Measurements from ENCODE around the gene CSH2. TPM values are rescaled to one million over a fixed set of nuclear protein-coding genes. Genes with fewer than 3 reads are reported as not detected.

Gene CSH2
- total and polyA plus RNA-seq, 2 of the 8 experiments (the other 6 are each of a cell fraction or from before 2014, with no cell fraction given), result 0.43 TPM; not detected in 1

DNA sequence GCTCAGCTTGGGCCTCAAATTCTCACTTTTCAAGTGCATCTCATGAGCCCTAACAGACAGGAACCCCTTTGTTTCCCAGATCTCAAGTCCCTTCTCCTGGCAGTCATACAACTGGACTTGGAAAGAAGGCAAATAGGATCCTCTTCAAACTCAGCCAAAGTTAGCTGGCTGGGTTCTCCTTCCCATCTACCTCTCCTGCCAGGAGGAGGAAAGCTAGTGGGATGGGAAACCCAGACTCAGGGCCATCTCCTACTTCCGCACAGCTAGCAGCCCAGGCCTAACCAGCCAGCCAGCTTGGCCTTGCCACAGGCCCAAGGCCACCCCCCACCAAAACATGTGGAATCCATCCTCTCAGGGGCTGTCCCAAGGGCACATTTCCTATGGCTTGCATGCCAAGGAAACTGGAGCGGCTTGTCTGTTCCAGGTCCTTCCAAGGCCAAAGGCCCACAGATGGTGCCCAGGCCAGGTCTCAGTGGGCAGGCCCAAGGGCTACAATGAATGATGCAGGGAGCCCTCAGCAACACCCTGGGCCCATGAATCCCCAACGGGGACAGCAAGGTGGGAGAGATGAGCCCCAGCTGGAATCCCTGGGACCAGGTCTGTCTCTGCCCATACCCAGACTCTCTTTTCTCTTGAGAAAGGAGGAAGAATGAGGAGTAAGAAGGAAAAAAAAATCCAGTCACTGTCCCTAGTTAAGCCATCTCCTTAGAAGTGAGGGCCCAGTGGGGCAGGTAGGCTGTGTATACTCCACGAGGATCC lies 32.7 kb downstream of the CSH2 start (continued):
- TF ChIP-seq, protein P1, sequence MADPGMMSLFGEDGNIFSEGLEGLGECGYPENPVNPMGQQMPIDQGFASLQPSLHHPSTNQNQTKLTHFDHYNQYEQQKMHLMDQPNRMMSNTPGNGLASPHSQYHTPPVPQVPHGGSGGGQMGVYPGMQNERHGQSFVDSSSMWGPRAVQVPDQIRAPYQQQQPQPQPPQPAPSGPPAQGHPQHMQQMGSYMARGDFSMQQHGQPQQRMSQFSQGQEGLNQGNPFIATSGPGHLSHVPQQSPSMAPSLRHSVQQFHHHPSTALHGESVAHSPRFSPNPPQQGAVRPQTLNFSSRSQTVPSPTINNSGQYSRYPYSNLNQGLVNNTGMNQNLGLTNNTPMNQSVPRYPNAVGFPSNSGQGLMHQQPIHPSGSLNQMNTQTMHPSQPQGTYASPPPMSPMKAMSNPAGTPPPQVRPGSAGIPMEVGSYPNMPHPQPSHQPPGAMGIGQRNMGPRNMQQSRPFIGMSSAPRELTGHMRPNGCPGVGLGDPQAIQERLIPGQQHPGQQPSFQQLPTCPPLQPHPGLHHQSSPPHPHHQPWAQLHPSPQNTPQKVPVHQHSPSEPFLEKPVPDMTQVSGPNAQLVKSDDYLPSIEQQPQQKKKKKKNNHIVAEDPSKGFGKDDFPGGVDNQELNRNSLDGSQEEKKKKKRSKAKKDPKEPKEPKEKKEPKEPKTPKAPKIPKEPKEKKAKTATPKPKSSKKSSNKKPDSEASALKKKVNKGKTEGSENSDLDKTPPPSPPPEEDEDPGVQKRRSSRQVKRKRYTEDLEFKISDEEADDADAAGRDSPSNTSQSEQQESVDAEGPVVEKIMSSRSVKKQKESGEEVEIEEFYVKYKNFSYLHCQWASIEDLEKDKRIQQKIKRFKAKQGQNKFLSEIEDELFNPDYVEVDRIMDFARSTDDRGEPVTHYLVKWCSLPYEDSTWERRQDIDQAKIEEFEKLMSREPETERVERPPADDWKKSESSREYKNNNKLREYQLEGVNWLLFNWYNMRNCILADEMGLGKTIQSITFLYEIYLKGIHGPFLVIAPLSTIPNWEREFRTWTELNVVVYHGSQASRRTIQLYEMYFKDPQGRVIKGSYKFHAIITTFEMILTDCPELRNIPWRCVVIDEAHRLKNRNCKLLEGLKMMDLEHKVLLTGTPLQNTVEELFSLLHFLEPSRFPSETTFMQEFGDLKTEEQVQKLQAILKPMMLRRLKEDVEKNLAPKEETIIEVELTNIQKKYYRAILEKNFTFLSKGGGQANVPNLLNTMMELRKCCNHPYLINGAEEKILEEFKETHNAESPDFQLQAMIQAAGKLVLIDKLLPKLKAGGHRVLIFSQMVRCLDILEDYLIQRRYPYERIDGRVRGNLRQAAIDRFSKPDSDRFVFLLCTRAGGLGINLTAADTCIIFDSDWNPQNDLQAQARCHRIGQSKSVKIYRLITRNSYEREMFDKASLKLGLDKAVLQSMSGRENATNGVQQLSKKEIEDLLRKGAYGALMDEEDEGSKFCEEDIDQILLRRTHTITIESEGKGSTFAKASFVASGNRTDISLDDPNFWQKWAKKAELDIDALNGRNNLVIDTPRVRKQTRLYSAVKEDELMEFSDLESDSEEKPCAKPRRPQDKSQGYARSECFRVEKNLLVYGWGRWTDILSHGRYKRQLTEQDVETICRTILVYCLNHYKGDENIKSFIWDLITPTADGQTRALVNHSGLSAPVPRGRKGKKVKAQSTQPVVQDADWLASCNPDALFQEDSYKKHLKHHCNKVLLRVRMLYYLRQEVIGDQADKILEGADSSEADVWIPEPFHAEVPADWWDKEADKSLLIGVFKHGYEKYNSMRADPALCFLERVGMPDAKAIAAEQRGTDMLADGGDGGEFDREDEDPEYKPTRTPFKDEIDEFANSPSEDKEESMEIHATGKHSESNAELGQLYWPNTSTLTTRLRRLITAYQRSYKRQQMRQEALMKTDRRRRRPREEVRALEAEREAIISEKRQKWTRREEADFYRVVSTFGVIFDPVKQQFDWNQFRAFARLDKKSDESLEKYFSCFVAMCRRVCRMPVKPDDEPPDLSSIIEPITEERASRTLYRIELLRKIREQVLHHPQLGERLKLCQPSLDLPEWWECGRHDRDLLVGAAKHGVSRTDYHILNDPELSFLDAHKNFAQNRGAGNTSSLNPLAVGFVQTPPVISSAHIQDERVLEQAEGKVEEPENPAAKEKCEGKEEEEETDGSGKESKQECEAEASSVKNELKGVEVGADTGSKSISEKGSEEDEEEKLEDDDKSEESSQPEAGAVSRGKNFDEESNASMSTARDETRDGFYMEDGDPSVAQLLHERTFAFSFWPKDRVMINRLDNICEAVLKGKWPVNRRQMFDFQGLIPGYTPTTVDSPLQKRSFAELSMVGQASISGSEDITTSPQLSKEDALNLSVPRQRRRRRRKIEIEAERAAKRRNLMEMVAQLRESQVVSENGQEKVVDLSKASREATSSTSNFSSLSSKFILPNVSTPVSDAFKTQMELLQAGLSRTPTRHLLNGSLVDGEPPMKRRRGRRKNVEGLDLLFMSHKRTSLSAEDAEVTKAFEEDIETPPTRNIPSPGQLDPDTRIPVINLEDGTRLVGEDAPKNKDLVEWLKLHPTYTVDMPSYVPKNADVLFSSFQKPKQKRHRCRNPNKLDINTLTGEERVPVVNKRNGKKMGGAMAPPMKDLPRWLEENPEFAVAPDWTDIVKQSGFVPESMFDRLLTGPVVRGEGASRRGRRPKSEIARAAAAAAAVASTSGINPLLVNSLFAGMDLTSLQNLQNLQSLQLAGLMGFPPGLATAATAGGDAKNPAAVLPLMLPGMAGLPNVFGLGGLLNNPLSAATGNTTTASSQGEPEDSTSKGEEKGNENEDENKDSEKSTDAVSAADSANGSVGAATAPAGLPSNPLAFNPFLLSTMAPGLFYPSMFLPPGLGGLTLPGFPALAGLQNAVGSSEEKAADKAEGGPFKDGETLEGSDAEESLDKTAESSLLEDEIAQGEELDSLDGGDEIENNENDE (IDR thresholded peaks at IDR 0.05; ENCODE audit: insufficient replicate concordance, low read length), result no peak
- TF ChIP-seq RNF2 (IDR thresholded peaks at IDR 0.05; ENCODE audit: borderline replicate concordance, low read depth, low read length, missing control alignments, poor library complexity, severe bottlenecking), result no peak
- no peak for TF ChIP-seq MAFK (IDR thresholded peaks at IDR 0.05; ENCODE audit: low read depth, low read length)
- TF ChIP-seq, protein P2, sequence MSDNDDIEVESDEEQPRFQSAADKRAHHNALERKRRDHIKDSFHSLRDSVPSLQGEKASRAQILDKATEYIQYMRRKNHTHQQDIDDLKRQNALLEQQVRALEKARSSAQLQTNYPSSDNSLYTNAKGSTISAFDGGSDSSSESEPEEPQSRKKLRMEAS (IDR thresholded peaks at IDR 0.05), result no peak
- TF ChIP-seq SAP30 (IDR thresholded peaks at IDR 0.05; ENCODE audit: insufficient read depth, insufficient replicate concordance, low read length), result no peak
- no peak for TF ChIP-seq RFX5 (IDR thresholded peaks at IDR 0.05; ENCODE audit: borderline replicate concordance, low read depth, low read length)
- TF ChIP-seq SP4 (IDR thresholded peaks at IDR 0.05; ENCODE audit: low read length), result no peak
- TF ChIP-seq KDM5A (IDR thresholded peaks at IDR 0.05; ENCODE audit: low read length), result no peak
- no peak for TF ChIP-seq CTBP2 (IDR thresholded peaks at IDR 0.05; ENCODE audit: borderline replicate concordance, insufficient read depth, insufficient read length, low read length)

Measured in H1 (cell line).